WI38 (cell line): Measurements from ENCODE around the gene PPP6R3.
"Not testable (repeated sequence)": the region's sequence is repeated elsewhere in the genome, so short reads cannot be mapped to it uniquely, and the experiment has no call there.

ENCODE experiments used
- H3K4me3 ChIP-seq: 2 replicates; pipeline ENCODE4 v1.5.1; 2011; ENCODE audit warnings: low read depth, mild to moderate bottlenecking, control low read depth, low read length
- TF ChIP-seq, protein P1 (sequence below): IDR thresholded peaks from 2 replicates; pipeline ENCODE4 v1.5.1; 2012; ENCODE audit warnings: low read depth, mild to moderate bottlenecking, control low read depth, low read length

The PPP6R3 gene

DNA sequence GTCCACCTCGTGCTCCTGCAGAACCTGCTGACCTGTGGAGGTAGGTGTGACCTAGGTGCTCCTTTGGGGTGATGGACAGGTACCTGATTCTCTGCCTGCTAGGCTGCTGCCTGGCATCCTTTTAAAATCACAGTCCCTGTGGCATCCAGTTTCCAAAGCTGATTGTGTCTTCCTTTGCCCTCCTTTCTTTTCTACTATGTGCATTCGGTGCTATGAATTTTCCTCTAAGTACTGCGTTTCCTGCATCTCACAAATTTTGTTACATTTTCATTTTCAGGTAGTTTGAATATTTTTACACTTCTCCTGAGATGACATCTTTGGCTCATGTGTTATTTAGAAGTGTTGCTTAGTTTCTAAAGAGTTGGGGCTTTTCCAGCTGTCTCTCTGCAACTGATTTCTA lies 30.9 kb upstream of the PPP6R3 start:
- TF ChIP-seq, protein P1, sequence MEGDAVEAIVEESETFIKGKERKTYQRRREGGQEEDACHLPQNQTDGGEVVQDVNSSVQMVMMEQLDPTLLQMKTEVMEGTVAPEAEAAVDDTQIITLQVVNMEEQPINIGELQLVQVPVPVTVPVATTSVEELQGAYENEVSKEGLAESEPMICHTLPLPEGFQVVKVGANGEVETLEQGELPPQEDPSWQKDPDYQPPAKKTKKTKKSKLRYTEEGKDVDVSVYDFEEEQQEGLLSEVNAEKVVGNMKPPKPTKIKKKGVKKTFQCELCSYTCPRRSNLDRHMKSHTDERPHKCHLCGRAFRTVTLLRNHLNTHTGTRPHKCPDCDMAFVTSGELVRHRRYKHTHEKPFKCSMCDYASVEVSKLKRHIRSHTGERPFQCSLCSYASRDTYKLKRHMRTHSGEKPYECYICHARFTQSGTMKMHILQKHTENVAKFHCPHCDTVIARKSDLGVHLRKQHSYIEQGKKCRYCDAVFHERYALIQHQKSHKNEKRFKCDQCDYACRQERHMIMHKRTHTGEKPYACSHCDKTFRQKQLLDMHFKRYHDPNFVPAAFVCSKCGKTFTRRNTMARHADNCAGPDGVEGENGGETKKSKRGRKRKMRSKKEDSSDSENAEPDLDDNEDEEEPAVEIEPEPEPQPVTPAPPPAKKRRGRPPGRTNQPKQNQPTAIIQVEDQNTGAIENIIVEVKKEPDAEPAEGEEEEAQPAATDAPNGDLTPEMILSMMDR: no peak
- H3K4me3 ChIP-seq: no peak overlapping the region

DNA sequence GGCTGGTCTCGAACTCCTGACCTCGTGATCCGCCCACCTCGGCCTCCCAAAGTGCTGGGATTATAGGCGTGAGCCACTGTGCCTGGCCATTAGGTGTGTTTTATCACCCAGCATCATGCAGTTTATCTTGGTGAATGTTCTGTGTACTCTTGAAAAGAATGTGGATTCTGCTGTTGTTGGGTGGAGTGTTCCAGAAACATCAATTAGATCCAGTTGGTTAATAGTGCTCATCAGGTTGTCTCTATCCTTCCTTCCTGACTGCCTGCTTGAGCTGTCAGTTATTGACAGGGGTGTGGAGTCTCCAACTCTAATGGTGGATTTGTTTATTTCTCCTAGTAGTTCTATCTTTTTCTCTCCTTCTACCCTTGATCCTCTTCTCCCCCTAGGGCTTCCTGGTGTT lies 30.2 kb upstream of the PPP6R3 start:
- no peak overlapping the region for H3K4me3 ChIP-seq
- TF ChIP-seq, protein P1: no peak

DNA sequence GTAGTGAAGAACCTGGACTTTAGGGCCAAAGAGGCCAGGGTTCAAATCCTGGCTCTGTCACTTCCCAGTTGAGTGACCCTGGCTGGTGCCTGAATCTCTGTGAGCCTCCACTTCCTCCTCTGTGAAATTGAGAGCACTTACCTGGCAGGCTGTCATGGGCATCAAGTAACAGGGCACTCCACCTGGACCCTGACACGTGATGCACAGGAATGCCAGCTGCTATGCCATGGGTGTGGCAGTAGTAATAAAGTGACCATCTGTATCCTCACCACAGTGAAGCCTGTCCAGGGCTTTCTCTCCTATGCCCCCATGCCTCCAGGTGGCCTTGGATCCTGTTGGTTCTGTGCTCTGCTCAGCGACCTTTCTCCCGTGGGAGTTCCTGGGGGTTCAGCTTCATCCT lies 29.8 kb upstream of the PPP6R3 start:
- TF ChIP-seq, protein P1: no peak
- H3K4me3 ChIP-seq: no peak overlapping the region

DNA sequence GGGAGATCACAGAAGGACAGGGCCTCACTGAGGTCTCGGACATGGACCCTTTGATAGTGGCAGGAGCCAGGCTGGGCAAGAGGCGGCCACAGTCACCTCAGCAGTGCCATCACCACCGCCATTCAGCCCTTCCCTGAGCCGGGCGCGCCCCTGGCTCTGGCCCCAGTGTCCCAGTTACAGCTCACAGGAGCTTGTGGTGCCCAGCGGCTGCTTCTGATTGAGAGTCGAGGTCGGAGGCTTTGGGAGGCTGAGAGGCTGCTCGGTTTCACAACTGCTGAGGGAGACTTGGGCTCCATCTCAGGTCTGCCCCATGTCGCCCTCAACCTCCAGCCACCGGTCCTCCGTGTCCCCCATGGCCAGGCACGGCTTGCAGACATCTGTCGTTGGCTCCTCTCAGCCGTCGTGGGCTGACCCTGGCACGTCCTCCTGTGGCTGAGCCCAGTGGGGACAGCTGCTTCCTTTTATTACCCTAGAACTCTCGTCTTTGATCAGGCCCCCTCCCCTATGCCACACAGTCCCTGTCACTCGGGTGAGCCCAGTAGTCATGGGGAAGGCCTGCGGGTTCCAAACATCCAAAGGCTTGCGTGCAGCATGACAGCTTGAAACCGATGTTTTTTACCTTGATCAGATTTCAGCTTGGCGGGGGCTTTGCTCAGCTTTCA lies 28.4 kb upstream of the PPP6R3 start:
- no peak overlapping the region for H3K4me3 ChIP-seq
- TF ChIP-seq, protein P1: no peak

- TF ChIP-seq, protein P1: no peak
- no peak overlapping the region for H3K4me3 ChIP-seq
These were observed 27.7 kb upstream of the PPP6R3 start for GRCh38 chr11:68432874-68433273.

- no peak overlapping the region for H3K4me3 ChIP-seq
- TF ChIP-seq, protein P1: no peak
These were observed 27.0 kb upstream of the PPP6R3 start for GRCh38 chr11:68433541-68433940.

DNA sequence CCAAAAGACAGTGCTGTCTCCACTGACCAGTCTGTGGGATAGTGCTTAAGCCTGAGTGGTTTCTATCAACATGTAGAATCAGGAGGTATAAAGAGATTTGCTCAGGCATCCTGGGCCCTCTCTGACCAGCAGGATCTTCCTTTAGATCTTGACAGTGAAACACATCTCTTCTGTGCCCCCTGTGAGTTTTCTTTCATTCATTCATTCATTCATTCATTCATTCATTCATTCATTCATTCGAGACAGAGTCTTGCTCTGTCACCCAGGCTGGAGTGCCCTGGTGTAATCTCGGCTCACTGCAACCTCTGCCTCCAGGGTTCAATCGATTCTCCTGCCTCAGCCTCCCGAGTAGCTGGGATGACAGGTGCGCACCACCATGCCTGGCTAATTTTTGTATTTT lies 26.4 kb upstream of the PPP6R3 start:
- not testable (repeated sequence) for H3K4me3 ChIP-seq
